Measurements from ENCODE around the gene A2ML1. TPM values are rescaled to one million over a fixed set of nuclear protein-coding genes. Genes with fewer than 3 reads are reported as not detected.

The A2ML1 gene
- total and polyA plus RNA-seq, 4 donors = 0.04 to 1.1 (median 0.06) TPM; not detected in 1

DNA sequence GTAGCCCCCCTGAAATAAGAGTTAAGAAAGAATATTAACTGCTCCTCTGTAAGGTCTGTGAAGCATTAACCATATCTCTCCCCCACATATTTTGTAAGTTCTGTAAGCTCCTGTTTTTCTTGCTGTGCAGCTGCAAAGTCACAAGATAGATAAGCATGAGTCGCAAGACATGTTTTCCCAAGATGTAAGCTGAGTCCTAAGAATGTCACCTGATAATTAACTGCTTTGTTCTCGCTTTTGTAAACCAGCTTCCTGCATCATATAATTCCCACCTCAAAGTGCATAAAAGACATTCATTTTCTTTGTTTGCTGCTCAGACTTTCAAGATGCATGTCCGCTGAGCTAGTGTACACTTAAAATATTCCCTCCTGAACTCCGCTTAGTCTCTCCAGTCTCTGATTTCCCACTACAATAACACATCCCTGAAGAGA lies 64.9 kb downstream of the A2ML1 start:
- DNase-seq (no peak), ATAC-seq (ENCODE audit: insufficient read depth, low FRiP score) (no peak)
- Histone ChIP-seq H3K36me3 (ENCODE audit: control insufficient read depth in 4 of 4, insufficient read depth in 4 of 4, low read length in 4 of 4) (no peaks in the 10 kb centered on the region), H3K27ac (ENCODE audit: low read depth in 1 of 2, low read length in 1 of 2) (no peak overlapping the region), H3K9me3 (ENCODE audit: control insufficient read depth in 4 of 4, insufficient read depth in 3 of 4, low read length in 3 of 4) (no peaks in the 10 kb centered on the region), H3K9ac (ENCODE audit: insufficient read depth in 1 of 2, low read length in 2 of 2) (no peak overlapping the region), H3K4me3 (no peak overlapping the region), H3K27me3 (ENCODE audit: control insufficient read depth in 3 of 3, insufficient read depth in 3 of 3, low read length in 2 of 3) (no peaks in the 10 kb centered on the region), H3K4me1 (ENCODE audit: control insufficient read depth in 5 of 5, insufficient read depth in 5 of 5, low read length in 5 of 5) (no peaks in the 10 kb centered on the region)
- WGBS, 2 donors = 92 to 95% methylated on average over 4 of the region's 4 CpGs
- TF ChIP-seq, protein P1, sequence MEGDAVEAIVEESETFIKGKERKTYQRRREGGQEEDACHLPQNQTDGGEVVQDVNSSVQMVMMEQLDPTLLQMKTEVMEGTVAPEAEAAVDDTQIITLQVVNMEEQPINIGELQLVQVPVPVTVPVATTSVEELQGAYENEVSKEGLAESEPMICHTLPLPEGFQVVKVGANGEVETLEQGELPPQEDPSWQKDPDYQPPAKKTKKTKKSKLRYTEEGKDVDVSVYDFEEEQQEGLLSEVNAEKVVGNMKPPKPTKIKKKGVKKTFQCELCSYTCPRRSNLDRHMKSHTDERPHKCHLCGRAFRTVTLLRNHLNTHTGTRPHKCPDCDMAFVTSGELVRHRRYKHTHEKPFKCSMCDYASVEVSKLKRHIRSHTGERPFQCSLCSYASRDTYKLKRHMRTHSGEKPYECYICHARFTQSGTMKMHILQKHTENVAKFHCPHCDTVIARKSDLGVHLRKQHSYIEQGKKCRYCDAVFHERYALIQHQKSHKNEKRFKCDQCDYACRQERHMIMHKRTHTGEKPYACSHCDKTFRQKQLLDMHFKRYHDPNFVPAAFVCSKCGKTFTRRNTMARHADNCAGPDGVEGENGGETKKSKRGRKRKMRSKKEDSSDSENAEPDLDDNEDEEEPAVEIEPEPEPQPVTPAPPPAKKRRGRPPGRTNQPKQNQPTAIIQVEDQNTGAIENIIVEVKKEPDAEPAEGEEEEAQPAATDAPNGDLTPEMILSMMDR (IDR thresholded peaks at IDR 0.05; ENCODE audit: control extremely low read depth, extremely low read depth) = no peak

DNA sequence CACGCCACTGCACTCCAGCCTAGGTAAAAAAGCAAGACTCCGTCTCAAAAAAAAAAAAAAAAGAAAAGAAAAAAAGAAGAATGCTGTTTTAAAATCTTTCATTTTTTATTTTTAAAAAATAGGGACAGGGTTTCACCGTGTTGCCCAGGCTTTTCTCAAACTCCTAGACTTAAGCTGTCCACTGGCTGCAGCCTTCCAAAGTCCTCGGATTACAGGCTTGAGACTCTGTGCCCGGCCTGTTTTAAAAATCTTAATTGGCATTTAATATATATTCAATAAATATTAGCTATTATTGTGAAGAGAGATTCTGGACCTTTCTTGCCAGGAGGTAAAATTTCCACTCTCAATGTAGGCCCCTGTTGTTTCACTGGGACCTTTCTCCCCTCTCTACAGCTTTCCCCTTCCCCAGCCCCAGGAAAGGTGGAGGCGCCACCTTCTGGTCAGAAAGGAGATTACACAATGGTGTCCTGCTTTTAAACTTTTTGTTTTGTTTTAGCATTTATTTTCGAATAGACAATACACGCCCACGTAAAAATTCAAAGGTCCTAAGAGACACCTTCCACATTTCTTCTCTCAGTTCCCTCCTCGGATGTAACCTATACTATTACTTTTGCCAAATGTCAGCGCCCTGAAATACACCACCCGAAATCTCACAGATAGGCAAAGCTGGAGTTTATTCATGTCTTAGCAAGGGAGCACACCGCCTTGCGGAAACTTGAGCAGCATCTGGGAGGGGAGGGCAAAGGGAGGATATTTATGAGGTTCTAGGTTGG lies 68.1 kb downstream of the A2ML1 start:
- peak; percentile 82 for ATAC-seq (ENCODE audit: insufficient read depth, low FRiP score)
- H3K27ac ChIP-seq (ENCODE audit: low read depth in 1 of 2, low read length in 1 of 2) = no peak overlapping the region
- WGBS, 2 donors = 31 to 32% methylated on average over 14 of the region's 14 CpGs

DNA sequence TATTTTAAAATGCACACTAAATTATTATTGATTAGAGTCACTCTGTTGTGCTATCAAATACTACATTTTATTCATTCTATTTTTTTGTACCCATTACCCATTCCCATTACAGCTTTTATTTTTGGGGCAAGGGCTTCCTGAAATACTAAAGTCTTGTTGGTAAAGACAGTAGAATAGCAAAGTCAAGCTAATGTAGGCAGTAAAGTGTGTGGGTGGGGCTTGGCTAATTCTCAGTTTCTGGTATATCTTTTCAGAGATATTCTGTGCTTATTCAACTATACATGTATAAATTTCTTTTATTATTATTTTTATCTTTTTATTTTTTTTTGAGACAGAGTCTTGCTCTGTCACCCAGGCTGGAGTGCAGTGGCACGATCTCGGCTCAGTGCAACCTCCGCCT lies 69.6 kb downstream of the A2ML1 start:
- Histone ChIP-seq H3K36me3 (ENCODE audit: control insufficient read depth in 4 of 4, insufficient read depth in 4 of 4, low read length in 4 of 4) (no peaks in the 10 kb centered on the region), H3K9ac (ENCODE audit: insufficient read depth in 1 of 2, low read length in 2 of 2) (no peak overlapping the region), H3K27ac (ENCODE audit: low read depth in 1 of 2, low read length in 1 of 2) (no peak overlapping the region), H3K4me1 (ENCODE audit: control insufficient read depth in 5 of 5, insufficient read depth in 5 of 5, low read length in 5 of 5) (no peaks in the 10 kb centered on the region), H3K9me3 (ENCODE audit: control insufficient read depth in 4 of 4, insufficient read depth in 3 of 4, low read length in 3 of 4) (no peaks in the 10 kb centered on the region), H3K27me3 (ENCODE audit: control insufficient read depth in 3 of 3, insufficient read depth in 3 of 3, low read length in 2 of 3) (no peaks in the 10 kb centered on the region), H3K4me3 (no peak overlapping the region)
- ATAC-seq (ENCODE audit: insufficient read depth, low FRiP score) (no peak), DNase-seq (no peak)
- WGBS, 2 donors = 94 to 98% methylated on average over 3 of the region's 3 CpGs
- TF ChIP-seq, protein P1 (IDR thresholded peaks at IDR 0.05; ENCODE audit: control extremely low read depth, extremely low read depth) = no peak

More for the DNA sequence above, 68.1 kb downstream of the A2ML1 start:
- Histone ChIP-seq H3K36me3 (ENCODE audit: control insufficient read depth in 4 of 4, insufficient read depth in 4 of 4, low read length in 4 of 4) (no peaks in the 10 kb centered on the region), H3K9ac (ENCODE audit: insufficient read depth in 1 of 2, low read length in 2 of 2) (peak overlapping the region; percentile 48 to 82), H3K27me3 (ENCODE audit: control insufficient read depth in 3 of 3, insufficient read depth in 3 of 3, low read length in 2 of 3) (no peaks in the 10 kb centered on the region), H3K4me1 (ENCODE audit: control insufficient read depth in 5 of 5, insufficient read depth in 5 of 5, low read length in 5 of 5) (no peaks in the 10 kb centered on the region), H3K9me3 (ENCODE audit: control insufficient read depth in 4 of 4, insufficient read depth in 3 of 4, low read length in 3 of 4) (no peaks in the 10 kb centered on the region), H3K4me3 (no peak overlapping the region)
- TF ChIP-seq, protein P1 (IDR thresholded peaks at IDR 0.05; ENCODE audit: control extremely low read depth, extremely low read depth) = peak; percentile 75
- DNase-seq = peak; percentile 69 to 89 (median 83)
